CD14-positive monocyte (primary cell): ENCODE results near the gene IMMP2L. TPM values are rescaled to one million over a fixed set of nuclear protein-coding genes. Genes with fewer than 3 reads are reported as not detected.

Experiments
- DNase-seq, 3 donors: peaks; one replicate each; pipeline ENCODE4 v3.0.0-alpha.2; 2011 to 2022
- H2AFZ ChIP-seq: 2 replicates; pipeline ENCODE4 v1.6.0; 2012; ENCODE audit warnings: mild to moderate bottlenecking, low read depth, low read length, inconsistent platforms; ENCODE audit not compliant: insufficient read depth, poor library complexity, severe bottlenecking
- H3K27ac ChIP-seq, 2 donors: 1 replicate in 1 of 2; 2 replicates in 1 of 2; pipeline ENCODE4 v1.5.1; 2012 to 2013; ENCODE audit warnings: low read length in 2 of 2, control low read depth in 1 of 2, inconsistent platforms in 1 of 2, low read depth in 1 of 2, mild to moderate bottlenecking in 1 of 2
- H3K27me3 ChIP-seq, 2 donors: one replicate each; pipeline versions ENCODE4 v1.6.0 to v1.6.1; 2011 to 2013; ENCODE audit warnings: low read length in 2 of 2; ENCODE audit not compliant: control insufficient read depth in 2 of 2, insufficient read depth in 2 of 2
- H3K36me3 ChIP-seq, 2 donors: replicated peaks in 1 of 2; 1 replicate in 1 of 2; 2 replicates in 1 of 2; pipeline versions ENCODE4 v1.5.1 to v1.6.1; 2012 to 2013; ENCODE audit warnings: low read length in 2 of 2, control low read depth in 1 of 2, inconsistent platforms in 1 of 2, mild to moderate bottlenecking in 1 of 2; ENCODE audit not compliant: insufficient read depth in 2 of 2, control insufficient read depth in 1 of 2
- H3K4me1 ChIP-seq, 2 donors: 1 replicate in 1 of 2; 2 replicates in 1 of 2; pipeline versions ENCODE4 v1.5.1 to v1.6.1; 2012 to 2013; ENCODE audit warnings: low read length in 2 of 2, control low read depth in 1 of 2, inconsistent platforms in 1 of 2, mild to moderate bottlenecking in 1 of 2, moderate library complexity in 1 of 2; ENCODE audit not compliant: insufficient read depth in 2 of 2, control insufficient read depth in 1 of 2
- H3K4me2 ChIP-seq: replicated peaks from 2 replicates; pipeline ENCODE3; 2012; ENCODE audit warnings: low read length, moderate library complexity, mild to moderate bottlenecking; ENCODE audit not compliant: poor library complexity, severe bottlenecking; ENCODE audit errors: extremely low read depth
- H3K4me3 ChIP-seq, 3 experiments: fragments of 200-600 bp in 1 of 3; sonication (generic) in 1 of 3; replicated peaks in 1 of 3; 1 replicate in 2 of 3; 2 replicates in 1 of 3; pipeline ENCODE4 v1.5.1; 2011 to 2013; ENCODE audit warnings: low read length in 3 of 3, mild to moderate bottlenecking in 3 of 3, control low read depth in 2 of 3, low read depth in 2 of 3, inconsistent platforms in 1 of 3, moderate library complexity in 1 of 3
- H3K79me2 ChIP-seq: 2 replicates; pipeline ENCODE4 v1.6.0; 2012; ENCODE audit warnings: mild to moderate bottlenecking, control low read depth, inconsistent platforms, low read length, moderate library complexity; ENCODE audit not compliant: insufficient read depth
- H3K9ac ChIP-seq: 2 replicates; pipeline ENCODE4 v1.6.0; 2017; ENCODE audit warnings: low read length, mild to moderate bottlenecking; ENCODE audit not compliant: insufficient read depth, poor library complexity, severe bottlenecking
- H3K9me3 ChIP-seq, 2 donors: replicated peaks in 1 of 2; 1 replicate in 1 of 2; 2 replicates in 1 of 2; pipeline versions ENCODE4 v1.5.1 to v1.6.1; 2012 to 2013; ENCODE audit warnings: low read length in 2 of 2, control low read depth in 1 of 2; ENCODE audit not compliant: control insufficient read depth in 1 of 2, insufficient read depth in 1 of 2
- H4K20me1 ChIP-seq: 2 replicates; pipeline ENCODE4 v1.6.0; 2012; ENCODE audit warnings: mild to moderate bottlenecking, low read length, control low read depth, moderate library complexity; ENCODE audit not compliant: insufficient read depth
- H3K27ac Mint-ChIP-seq, 7 donors: one replicate each; pipeline ENCODE4 v1.8.0; 2020; ENCODE audit warnings: mild to moderate bottlenecking in 7 of 7, mixed read lengths in 7 of 7, moderate library complexity in 6 of 7, inconsistent platforms in 2 of 7
- H3K27me3 Mint-ChIP-seq, 3 donors: one replicate each; pipeline ENCODE4 v1.8.0; 2021 to 2022; ENCODE audit warnings: low read depth in 3 of 3, mild to moderate bottlenecking in 3 of 3, mixed read lengths in 3 of 3, moderate library complexity in 3 of 3, inconsistent platforms in 1 of 3
- H3K36me3 Mint-ChIP-seq, 2 donors: one replicate each; pipeline ENCODE4 v1.8.0; 2020; ENCODE audit warnings: mixed read lengths in 2 of 2, inconsistent platforms in 1 of 2, mild to moderate bottlenecking in 1 of 2
- H3K4me1 Mint-ChIP-seq: one replicate; pipeline ENCODE4 v1.8.0; 2020; ENCODE audit warnings: mild to moderate bottlenecking, mixed read lengths
- H3K4me3 Mint-ChIP-seq, 2 donors: one replicate each; pipeline ENCODE4 v1.8.0; 2020; ENCODE audit warnings: mild to moderate bottlenecking in 2 of 2, mixed read lengths in 2 of 2, moderate library complexity in 1 of 2
- H3K9me3 Mint-ChIP-seq, 7 donors: one replicate each; pipeline ENCODE4 v1.8.0; 2020 to 2022; ENCODE audit warnings: mixed read lengths in 7 of 7, mild to moderate bottlenecking in 6 of 7, moderate library complexity in 6 of 7, inconsistent platforms in 2 of 7
- WGBS: methylation state at CpG from one replicate; pipeline ENCODE4 v1.1.5; 2013; ENCODE audit warnings: missing lambda C conversion rate; ENCODE audit not compliant: insufficient coverage; 5-methylcytosine and 5-hydroxymethylcytosine counted together
- intact Hi-C, 2 donors: fragments of 100-400 bp; cut with micrococcal nuclease; formaldehyde crosslinking; loops; one replicate each; pipeline versions ENCODE4 v1.15.0 to v1.15.1; 2023
- polyA plus RNA-seq, 3 donors: library from polyadenylated mRNA; depleted of rRNA in 1 of 3; unstranded in 2 of 3; stranded (reverse) in 1 of 3; fragments of 300-500 nt in 2 of 3; fragments of >200 nt in 1 of 3; fragmentation: Illumina TruSeq in 2 of 3; gene quantifications; 1 replicate in 2 of 3; 2 replicates in 1 of 3; pipeline ENCODE4 v1.2.3, GENCODE V29; 2012 to 2021
- TF ChIP-seq, protein P1 (sequence below): fragments of 200-600 bp; IDR thresholded peaks from one replicate; pipeline ENCODE4 v1.8.0; 2022; ENCODE audit warnings: antibody characterized with exemption, mild to moderate bottlenecking

IMMP2L gene
- polyA plus RNA-seq, 3 donors: 1.9 to 6.4 (median 6.2) TPM

DNA sequence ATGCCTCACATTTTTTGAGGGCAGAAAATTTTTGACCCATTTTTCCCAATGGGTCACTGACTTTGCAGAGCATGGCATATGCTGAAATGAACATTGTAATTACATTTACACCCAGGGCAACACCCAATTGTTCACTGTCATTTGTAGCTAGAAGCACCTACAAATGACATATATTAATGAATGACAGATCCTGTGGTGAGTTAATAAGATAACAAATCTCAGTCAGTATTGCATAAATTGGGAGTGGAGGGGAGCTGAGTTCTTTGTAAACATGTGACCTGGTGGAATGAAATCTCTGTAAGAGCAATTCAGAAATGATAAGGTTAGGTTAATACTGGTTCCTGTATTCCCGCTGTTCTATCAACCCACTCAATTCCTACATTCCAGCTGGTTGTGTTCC, 726.4 kb downstream of the IMMP2L start:
- H3K27ac ChIP-seq: no peak overlapping the region
- H3K27me3 Mint-ChIP-seq: no peaks in the 10 kb centered on the region
- no peak overlapping the region for H3K4me3 ChIP-seq
- no peaks in the 10 kb centered on the region for H3K27me3 ChIP-seq
- H3K36me3 Mint-ChIP-seq: no peaks in the 10 kb centered on the region
- H3K4me1 Mint-ChIP-seq: no peaks in the 10 kb centered on the region
- H3K79me2 ChIP-seq: no peaks in the 10 kb centered on the region
- no peaks in the 10 kb centered on the region for H3K36me3 ChIP-seq
- no peak overlapping the region for H3K4me3 Mint-ChIP-seq
- peaks cover 0 to 3% (median 0%) of the 10 kb centered on the region in 7 donors for H3K9me3 Mint-ChIP-seq
- WGBS: no CpG with 5 or more reads among the region's 1 CpG
- H3K9ac ChIP-seq: no peak overlapping the region
- no peak overlapping the region for H3K4me2 ChIP-seq
- no peak overlapping the region for H3K27ac Mint-ChIP-seq
- no peaks in the 10 kb centered on the region for H3K4me1 ChIP-seq
- no peaks in the 10 kb centered on the region for H3K9me3 ChIP-seq
- no peaks in the 10 kb centered on the region for H4K20me1 ChIP-seq
- TF ChIP-seq, protein P1, sequence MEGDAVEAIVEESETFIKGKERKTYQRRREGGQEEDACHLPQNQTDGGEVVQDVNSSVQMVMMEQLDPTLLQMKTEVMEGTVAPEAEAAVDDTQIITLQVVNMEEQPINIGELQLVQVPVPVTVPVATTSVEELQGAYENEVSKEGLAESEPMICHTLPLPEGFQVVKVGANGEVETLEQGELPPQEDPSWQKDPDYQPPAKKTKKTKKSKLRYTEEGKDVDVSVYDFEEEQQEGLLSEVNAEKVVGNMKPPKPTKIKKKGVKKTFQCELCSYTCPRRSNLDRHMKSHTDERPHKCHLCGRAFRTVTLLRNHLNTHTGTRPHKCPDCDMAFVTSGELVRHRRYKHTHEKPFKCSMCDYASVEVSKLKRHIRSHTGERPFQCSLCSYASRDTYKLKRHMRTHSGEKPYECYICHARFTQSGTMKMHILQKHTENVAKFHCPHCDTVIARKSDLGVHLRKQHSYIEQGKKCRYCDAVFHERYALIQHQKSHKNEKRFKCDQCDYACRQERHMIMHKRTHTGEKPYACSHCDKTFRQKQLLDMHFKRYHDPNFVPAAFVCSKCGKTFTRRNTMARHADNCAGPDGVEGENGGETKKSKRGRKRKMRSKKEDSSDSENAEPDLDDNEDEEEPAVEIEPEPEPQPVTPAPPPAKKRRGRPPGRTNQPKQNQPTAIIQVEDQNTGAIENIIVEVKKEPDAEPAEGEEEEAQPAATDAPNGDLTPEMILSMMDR: no peak
- DNase-seq: no peak
- no peak overlapping the region for H2AFZ ChIP-seq
- intact Hi-C loops: no loop called here

DNA sequence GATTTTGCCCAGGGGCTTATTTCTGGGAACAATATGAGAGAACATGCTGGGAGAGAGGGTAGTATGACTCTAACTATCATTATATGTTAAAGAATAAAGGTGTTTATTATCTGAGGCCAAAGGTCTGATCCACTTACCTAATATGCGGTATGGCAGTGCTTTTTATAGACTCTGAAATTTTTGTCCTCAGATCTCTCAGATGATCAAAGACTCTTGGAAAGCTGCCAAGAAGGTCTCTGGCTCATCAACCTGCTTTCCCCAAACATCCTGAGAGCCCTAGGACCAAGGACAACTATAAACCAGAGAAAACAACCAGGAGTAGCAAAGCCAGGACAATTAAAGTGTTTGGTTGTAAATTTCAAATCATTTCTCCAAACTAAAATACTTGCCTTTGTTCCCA, 727.1 kb downstream of the IMMP2L start:
- Histone ChIP-seq H3K4me3 (no peak overlapping the region), H3K4me2 (no peak overlapping the region), H3K36me3 (no peaks in the 10 kb centered on the region), H3K27ac (no peak overlapping the region), H3K79me2 (no peaks in the 10 kb centered on the region), H3K4me1 (no peaks in the 10 kb centered on the region), H3K9ac (no peak overlapping the region), H2AFZ (no peak overlapping the region), H4K20me1 (no peaks in the 10 kb centered on the region), H3K9me3 (no peaks in the 10 kb centered on the region), H3K27me3 (no peaks in the 10 kb centered on the region)
- H3K4me1 Mint-ChIP-seq: no peaks in the 10 kb centered on the region
- no peak overlapping the region for H3K4me3 Mint-ChIP-seq
- H3K27me3 Mint-ChIP-seq: no peaks in the 10 kb centered on the region
- H3K27ac Mint-ChIP-seq: no peak overlapping the region
- no CpG with 5 or more reads among the region's 1 CpG for WGBS
- TF ChIP-seq, protein P1: no peak
- DNase-seq: no peak
- H3K36me3 Mint-ChIP-seq: no peaks in the 10 kb centered on the region
- intact Hi-C loops: no loop called here
- H3K9me3 Mint-ChIP-seq: peaks cover 0 to 3% (median 0%) of the 10 kb centered on the region in 7 donors
